Measurements from ENCODE around the gene MOB1B.
A peak's percentile ranks its signal among the peaks of the same experiment; 100 is the strongest.

MOB1B gene

GRCh38 chr4:70927502-70928137 is 25.5 kb downstream of the MOB1B start:
- peaks cover 47% of the 10 kb centered on the region for H3K4me1 Mint-ChIP-seq (ENCODE audit: low read depth)
- H3K36me3 Mint-ChIP-seq (ENCODE audit: low read depth) = peaks cover 7% of the 10 kb centered on the region
- peak overlapping the region; percentile 6 for H3K4me3 Mint-ChIP-seq
- DNase-seq = no peak
- H3K9me3 Mint-ChIP-seq = no peaks in the 10 kb centered on the region
- H3K27ac Mint-ChIP-seq = peak overlapping the region; percentile 1
- H3K27me3 Mint-ChIP-seq = no peaks in the 10 kb centered on the region

- H3K4me3 Mint-ChIP-seq = no peak overlapping the region
- H3K27ac Mint-ChIP-seq = no peak overlapping the region
- H3K27me3 Mint-ChIP-seq = no peaks in the 10 kb centered on the region
- H3K36me3 Mint-ChIP-seq (ENCODE audit: low read depth) = peaks cover 12% of the 10 kb centered on the region
- H3K4me1 Mint-ChIP-seq (ENCODE audit: low read depth) = peaks cover 36% of the 10 kb centered on the region
- peaks cover 3% of the 10 kb centered on the region for H3K9me3 Mint-ChIP-seq
- no peak for DNase-seq
Observed at GRCh38 chr4:70930530-70931256, 28.5 kb downstream of the MOB1B start.

- Mint-ChIP-seq H3K4me3 (no peak overlapping the region), H3K27ac (no peak overlapping the region), H3K4me1 (ENCODE audit: low read depth) (peaks cover 32% of the 10 kb centered on the region), H3K36me3 (ENCODE audit: low read depth) (peaks cover 12% of the 10 kb centered on the region), H3K9me3 (peaks cover 3% of the 10 kb centered on the region), H3K27me3 (no peaks in the 10 kb centered on the region)
- no peak for DNase-seq
Observed at GRCh38 chr4:70931347-70931746, 29.2 kb downstream of the MOB1B start.

GRCh38 chr4:70932984-70933383 is 30.8 kb downstream of the MOB1B start:
- peaks cover 24% of the 10 kb centered on the region for H3K4me1 Mint-ChIP-seq (ENCODE audit: low read depth)
- no peaks in the 10 kb centered on the region for H3K27me3 Mint-ChIP-seq
- no peak overlapping the region for H3K27ac Mint-ChIP-seq

GRCh38 chr4:70935038-70935695 is 33.0 kb downstream of the MOB1B start:
- Mint-ChIP-seq H3K27ac (no peak overlapping the region), H3K27me3 (no peaks in the 10 kb centered on the region), H3K9me3 (peaks cover 3% of the 10 kb centered on the region), H3K4me1 (ENCODE audit: low read depth) (peaks cover 24% of the 10 kb centered on the region), H3K4me3 (no peak overlapping the region), H3K36me3 (ENCODE audit: low read depth) (peaks cover 12% of the 10 kb centered on the region)
- no peak for DNase-seq

More at GRCh38 chr4:70932984-70933383, 30.8 kb downstream of the MOB1B start:
- peaks cover 3% of the 10 kb centered on the region for H3K9me3 Mint-ChIP-seq
- H3K4me3 Mint-ChIP-seq = no peak overlapping the region
- H3K36me3 Mint-ChIP-seq (ENCODE audit: low read depth) = peaks cover 12% of the 10 kb centered on the region
- DNase-seq = no peak

- H3K27me3 Mint-ChIP-seq = no peaks in the 10 kb centered on the region
- DNase-seq = no peak
- peaks cover 18% of the 10 kb centered on the region for H3K4me1 Mint-ChIP-seq (ENCODE audit: low read depth)
- H3K36me3 Mint-ChIP-seq (ENCODE audit: low read depth) = peaks cover 15% of the 10 kb centered on the region
- H3K9me3 Mint-ChIP-seq = peaks cover 3% of the 10 kb centered on the region
- H3K27ac Mint-ChIP-seq = no peak overlapping the region
- H3K4me3 Mint-ChIP-seq = no peak overlapping the region
Observed at GRCh38 chr4:70936200-70936787, 34.1 kb downstream of the MOB1B start.

- Mint-ChIP-seq H3K4me1 (ENCODE audit: low read depth) (peaks cover 24% of the 10 kb centered on the region), H3K27ac (no peak overlapping the region), H3K27me3 (no peaks in the 10 kb centered on the region), H3K4me3 (no peak overlapping the region), H3K9me3 (peaks cover under 1% of the 10 kb centered on the region), H3K36me3 (ENCODE audit: low read depth) (peaks cover 7% of the 10 kb centered on the region)
- DNase-seq = no peak
Observed at GRCh38 chr4:70938086-70938485, 35.9 kb downstream of the MOB1B start.

GRCh38 chr4:70940134-70940533 is 38.0 kb downstream of the MOB1B start:
- DNase-seq = no peak
- H3K4me1 Mint-ChIP-seq (ENCODE audit: low read depth) = peaks cover 27% of the 10 kb centered on the region
- no peaks in the 10 kb centered on the region for H3K27me3 Mint-ChIP-seq
- H3K4me3 Mint-ChIP-seq = no peak overlapping the region
- H3K9me3 Mint-ChIP-seq = no peaks in the 10 kb centered on the region
- no peak overlapping the region for H3K27ac Mint-ChIP-seq
- peaks cover 6% of the 10 kb centered on the region for H3K36me3 Mint-ChIP-seq (ENCODE audit: low read depth)

GRCh38 chr4:70943114-70943513 is 40.9 kb downstream of the MOB1B start:
- no peaks in the 10 kb centered on the region for H3K9me3 Mint-ChIP-seq
- DNase-seq = no peak
- H3K4me1 Mint-ChIP-seq (ENCODE audit: low read depth) = peaks cover 18% of the 10 kb centered on the region
- H3K27me3 Mint-ChIP-seq = no peaks in the 10 kb centered on the region
- no peak overlapping the region for H3K27ac Mint-ChIP-seq
- H3K36me3 Mint-ChIP-seq (ENCODE audit: low read depth) = peaks cover 6% of the 10 kb centered on the region
- H3K4me3 Mint-ChIP-seq = no peak overlapping the region

- Mint-ChIP-seq H3K4me3 (no peak overlapping the region), H3K27me3 (no peaks in the 10 kb centered on the region), H3K4me1 (ENCODE audit: low read depth) (peaks cover 19% of the 10 kb centered on the region), H3K9me3 (no peaks in the 10 kb centered on the region), H3K27ac (no peak overlapping the region), H3K36me3 (ENCODE audit: low read depth) (peaks cover 4% of the 10 kb centered on the region)
- DNase-seq = no peak
Observed at GRCh38 chr4:70945046-70945445, 42.9 kb downstream of the MOB1B start.

- peaks cover 19% of the 10 kb centered on the region for H3K4me1 Mint-ChIP-seq (ENCODE audit: low read depth)
- peaks cover 3% of the 10 kb centered on the region for H3K36me3 Mint-ChIP-seq (ENCODE audit: low read depth)
- no peak overlapping the region for H3K4me3 Mint-ChIP-seq
- H3K27me3 Mint-ChIP-seq = no peaks in the 10 kb centered on the region
- no peaks in the 10 kb centered on the region for H3K9me3 Mint-ChIP-seq
- no peak overlapping the region for H3K27ac Mint-ChIP-seq
- no peak for DNase-seq
Observed at GRCh38 chr4:70945452-70946055, 43.4 kb downstream of the MOB1B start.

- Mint-ChIP-seq H3K36me3 (ENCODE audit: low read depth) (no peaks in the 10 kb centered on the region), H3K27ac (no peak overlapping the region), H3K4me3 (no peak overlapping the region), H3K4me1 (ENCODE audit: low read depth) (peaks cover 18% of the 10 kb centered on the region), H3K9me3 (no peaks in the 10 kb centered on the region), H3K27me3 (no peaks in the 10 kb centered on the region)
- no peak for DNase-seq
Observed at GRCh38 chr4:70946939-70947338, 44.8 kb downstream of the MOB1B start.

- Mint-ChIP-seq H3K4me3 (no peak overlapping the region), H3K27ac (no peak overlapping the region), H3K9me3 (no peaks in the 10 kb centered on the region), H3K4me1 (ENCODE audit: low read depth) (peaks cover 14% of the 10 kb centered on the region), H3K27me3 (no peaks in the 10 kb centered on the region), H3K36me3 (ENCODE audit: low read depth) (no peaks in the 10 kb centered on the region)
- no peak for DNase-seq
Observed at GRCh38 chr4:70948665-70949260, 46.6 kb downstream of the MOB1B start.

- H3K27me3 Mint-ChIP-seq = no peaks in the 10 kb centered on the region
- H3K4me1 Mint-ChIP-seq (ENCODE audit: low read depth) = peaks cover 10% of the 10 kb centered on the region
- no peak for DNase-seq
- H3K9me3 Mint-ChIP-seq = no peaks in the 10 kb centered on the region
- no peak overlapping the region for H3K4me3 Mint-ChIP-seq
- no peak overlapping the region for H3K27ac Mint-ChIP-seq
- peaks cover 5% of the 10 kb centered on the region for H3K36me3 Mint-ChIP-seq (ENCODE audit: low read depth)
Observed at GRCh38 chr4:70954032-70954431, 51.9 kb downstream of the MOB1B start.

Measured in activated T-cell treated with anti-CD3 and anti-CD28 coated beads, Interleukin-2, amount 50 U/mL, for 24 hours (primary cell).